Retinal pigment epithelial cell (primary cell): ENCODE results near the gene MIEN1.
"Not testable (repeated sequence)": the region's sequence is repeated elsewhere in the genome, so short reads cannot be mapped to it uniquely, and the experiment has no call there.

ENCODE experiments used
- DNase-seq: peaks from one replicate; pipeline ENCODE4 v3.0.0-alpha.2; 2010; ENCODE audit warnings: low read depth
- H3K4me3 ChIP-seq: 2 replicates; pipeline ENCODE4 v1.5.1; 2011; ENCODE audit warnings: mild to moderate bottlenecking, low read length, control low read depth, moderate library complexity
- TF ChIP-seq, protein P1 (sequence below): conservative IDR thresholded peaks from 2 replicates; pipeline ENCODE4 v1.5.1; 2011; ENCODE audit warnings: low read depth, low read length, control low read depth, inconsistent platforms

Gene MIEN1

GRCh38 chr17:39703913-39704312, 26.4 kb downstream of the MIEN1 start:
- TF ChIP-seq, protein P1, sequence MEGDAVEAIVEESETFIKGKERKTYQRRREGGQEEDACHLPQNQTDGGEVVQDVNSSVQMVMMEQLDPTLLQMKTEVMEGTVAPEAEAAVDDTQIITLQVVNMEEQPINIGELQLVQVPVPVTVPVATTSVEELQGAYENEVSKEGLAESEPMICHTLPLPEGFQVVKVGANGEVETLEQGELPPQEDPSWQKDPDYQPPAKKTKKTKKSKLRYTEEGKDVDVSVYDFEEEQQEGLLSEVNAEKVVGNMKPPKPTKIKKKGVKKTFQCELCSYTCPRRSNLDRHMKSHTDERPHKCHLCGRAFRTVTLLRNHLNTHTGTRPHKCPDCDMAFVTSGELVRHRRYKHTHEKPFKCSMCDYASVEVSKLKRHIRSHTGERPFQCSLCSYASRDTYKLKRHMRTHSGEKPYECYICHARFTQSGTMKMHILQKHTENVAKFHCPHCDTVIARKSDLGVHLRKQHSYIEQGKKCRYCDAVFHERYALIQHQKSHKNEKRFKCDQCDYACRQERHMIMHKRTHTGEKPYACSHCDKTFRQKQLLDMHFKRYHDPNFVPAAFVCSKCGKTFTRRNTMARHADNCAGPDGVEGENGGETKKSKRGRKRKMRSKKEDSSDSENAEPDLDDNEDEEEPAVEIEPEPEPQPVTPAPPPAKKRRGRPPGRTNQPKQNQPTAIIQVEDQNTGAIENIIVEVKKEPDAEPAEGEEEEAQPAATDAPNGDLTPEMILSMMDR = no peak
- DNase-seq = no peak
- H3K4me3 ChIP-seq = no peak overlapping the region

GRCh38 chr17:39702901-39703893, 27.1 kb downstream of the MIEN1 start:
- DNase-seq = no peak

GRCh38 chr17:39701784-39702422, 28.4 kb downstream of the MIEN1 start:
- no peak for DNase-seq
- TF ChIP-seq, protein P1 = no peak
- H3K4me3 ChIP-seq = no peak overlapping the region

More at GRCh38 chr17:39702901-39703893, 27.1 kb downstream of the MIEN1 start:
- TF ChIP-seq, protein P1 = no peak
- H3K4me3 ChIP-seq = no peak overlapping the region

- H3K4me3 ChIP-seq = peak overlapping the region; percentile 71
- DNase-seq = no peak
- TF ChIP-seq, protein P1 = no peak
Measured at GRCh38 chr17:39701012-39701783, 29.1 kb downstream of the MIEN1 start.

DNA sequence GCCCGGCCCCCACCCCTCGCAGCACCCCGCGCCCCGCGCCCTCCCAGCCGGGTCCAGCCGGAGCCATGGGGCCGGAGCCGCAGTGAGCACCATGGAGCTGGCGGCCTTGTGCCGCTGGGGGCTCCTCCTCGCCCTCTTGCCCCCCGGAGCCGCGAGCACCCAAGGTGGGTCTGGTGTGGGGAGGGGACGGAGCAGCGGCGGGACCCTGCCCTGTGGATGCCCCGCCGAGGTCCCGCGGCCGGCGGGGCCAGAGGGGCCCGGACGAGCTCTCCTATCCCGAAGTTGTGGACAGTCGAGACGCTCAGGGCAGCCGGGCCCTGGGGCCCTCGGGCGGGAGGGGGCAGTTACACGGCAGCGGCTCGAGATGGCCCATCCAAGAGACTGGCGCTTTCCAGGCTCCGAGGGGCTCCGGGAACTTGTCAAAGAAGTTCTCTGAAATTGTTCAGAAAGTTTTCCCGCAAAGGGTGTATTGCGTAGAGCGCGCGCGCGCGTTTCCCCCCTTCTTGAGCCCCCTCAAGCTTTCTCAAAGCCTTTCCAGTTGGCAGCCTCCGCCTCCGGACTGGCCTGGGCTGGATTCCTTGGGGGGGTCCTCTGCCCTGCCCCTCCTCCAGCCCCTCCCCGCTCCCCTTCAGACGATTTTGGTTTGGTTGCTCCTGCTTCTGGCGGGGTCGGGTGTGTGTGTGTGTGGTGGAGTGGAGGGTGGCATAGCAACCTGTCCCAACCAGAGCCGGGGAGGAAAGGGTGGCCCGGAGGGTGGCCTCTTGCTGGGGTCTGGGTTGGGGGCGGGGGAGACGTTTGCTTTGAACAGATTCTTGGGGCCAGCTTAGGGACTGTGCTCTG, 30.0 kb downstream of the MIEN1 start:
- H3K4me3 ChIP-seq = peak overlapping the region; percentile 71
- TF ChIP-seq, protein P1 = no peak
- no peak for DNase-seq

GRCh38 chr17:39699818-39700147, 30.5 kb downstream of the MIEN1 start, which contains the start of gene ERBB2:
TSS of gene ERBB2 (plus strand) at chr17:39700064. CDS start at chr17:39700239, 175 bp downstream.
- TF ChIP-seq, protein P1 = no peak
- peak within 1 kb of the TSS; percentile 71 for H3K4me3 ChIP-seq
- DNase-seq = peak; percentile 44

- DNase-seq = not testable (repeated sequence)
- H3K4me3 ChIP-seq = peak overlapping the region; percentile 71
Measured at GRCh38 chr17:39699157-39699817, 31.0 kb downstream of the MIEN1 start.
